ENCODE results near the gene DHRS9.

Gene DHRS9

GRCh38 chr2:169095621-169096105 lies 26.3 kb downstream of the DHRS9 start:
- H4K91ac ChIP-seq (ENCODE audit: low read length): no peak overlapping the region
- H4K8ac ChIP-seq (ENCODE audit: low read length): no peak overlapping the region
- H2AFZ ChIP-seq (ENCODE audit: low read depth, low read length): no peak overlapping the region
- H2BK12ac ChIP-seq (ENCODE audit: low read length in 2 of 2): no peak overlapping the region
- no peaks in the 10 kb centered on the region for H3K79me1 ChIP-seq (replicated peaks; ENCODE audit: low read length, poor library complexity, severe bottlenecking)
- peak; percentile 79 for DNase-seq
- no peak overlapping the region for H2BK15ac ChIP-seq (ENCODE audit: low read depth, poor library complexity, severe bottlenecking)
- no peaks in the 10 kb centered on the region for H3K36me3 ChIP-seq (ENCODE audit: control insufficient read depth in 1 of 2, insufficient read depth in 2 of 2, low read depth in 1 of 2, low read length in 2 of 2)
- no peak overlapping the region for H3K14ac ChIP-seq (ENCODE audit: low read length in 2 of 2)
- H3K18ac ChIP-seq (ENCODE audit: low read depth in 1 of 2, low read length in 2 of 2): no peak overlapping the region
- no peak overlapping the region for H3K23ac ChIP-seq (ENCODE audit: low read length in 2 of 2)
- peaks cover 1% of the 10 kb centered on the region for H3K4me1 ChIP-seq (ENCODE audit: control insufficient read depth, insufficient read depth, low read depth, low read length)
- no peak overlapping the region for H3K4me2 ChIP-seq (ENCODE audit: low read length, poor library complexity, severe bottlenecking)
- no peaks in the 10 kb centered on the region for H3K9me3 ChIP-seq (ENCODE audit: control insufficient read depth, low read length)
- no peak overlapping the region for H3K27ac ChIP-seq (ENCODE audit: low read length, poor library complexity, severe bottlenecking)
- peak overlapping the region in 1 of 2 experiments; percentile 54 for H3K4me3 ChIP-seq (ENCODE audit: insufficient read depth in 1 of 2, low read depth in 1 of 2, low read length in 2 of 2)
- H3K9ac ChIP-seq (ENCODE audit: low read length): no peak overlapping the region
- no peak overlapping the region for H2BK120ac ChIP-seq (ENCODE audit: low read depth, low read length)
- WGBS: 44% methylated on average over 4 of the region's 5 CpGs
- H2AK5ac ChIP-seq (ENCODE audit: low read length, severe bottlenecking): no peak overlapping the region
- no peak overlapping the region for H3K4ac ChIP-seq (ENCODE audit: low read depth in 1 of 2, low read length in 2 of 2)
- peaks cover 4 to 22% of the 10 kb centered on the region in 2 experiments for H3K27me3 ChIP-seq (ENCODE audit: control insufficient read depth in 1 of 2, insufficient read depth in 1 of 2, low read length in 2 of 2)
- H2BK5ac ChIP-seq (ENCODE audit: low read depth, low read length, poor library complexity, severe bottlenecking): no peak overlapping the region

DNA sequence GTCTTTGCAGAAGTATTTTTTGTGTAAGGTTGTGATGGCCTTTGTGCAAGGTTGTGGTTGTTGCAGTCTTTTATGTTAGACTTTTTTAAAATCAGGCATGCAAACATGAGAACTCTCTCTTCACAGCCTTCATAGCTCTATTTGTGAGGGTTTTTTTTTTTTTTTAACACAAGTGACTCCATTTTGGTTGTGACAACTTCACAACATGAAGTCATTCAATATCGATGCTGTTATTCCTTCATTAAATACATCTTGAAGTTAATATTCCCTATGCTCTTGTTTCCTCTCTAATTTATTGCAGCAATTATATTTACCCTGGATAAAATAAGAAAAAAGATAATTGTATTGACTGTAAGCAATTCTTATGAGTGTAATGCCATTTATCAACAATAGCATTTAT lies 35.5 kb downstream of the DHRS9 start:
- H3K27ac ChIP-seq (ENCODE audit: low read length, poor library complexity, severe bottlenecking): no peak overlapping the region
- H3K9me3 ChIP-seq (ENCODE audit: control insufficient read depth, low read length): no peaks in the 10 kb centered on the region
- H2BK5ac ChIP-seq (ENCODE audit: low read depth, low read length, poor library complexity, severe bottlenecking): no peak overlapping the region
- H4K91ac ChIP-seq (ENCODE audit: low read length): no peak overlapping the region
- H3K14ac ChIP-seq (ENCODE audit: low read length in 2 of 2): no peak overlapping the region
- H3K4me1 ChIP-seq (ENCODE audit: control insufficient read depth, insufficient read depth, low read depth, low read length): no peaks in the 10 kb centered on the region
- no peaks in the 10 kb centered on the region for H3K36me3 ChIP-seq (ENCODE audit: control insufficient read depth in 1 of 2, insufficient read depth in 2 of 2, low read depth in 1 of 2, low read length in 2 of 2)
- no peak overlapping the region for H3K18ac ChIP-seq (ENCODE audit: low read depth in 1 of 2, low read length in 2 of 2)
- H2BK15ac ChIP-seq (ENCODE audit: low read depth, poor library complexity, severe bottlenecking): no peak overlapping the region
- no peak overlapping the region for H2AFZ ChIP-seq (ENCODE audit: low read depth, low read length)
- DNase-seq: no peak
- no peak overlapping the region for H3K23ac ChIP-seq (ENCODE audit: low read length in 2 of 2)
- no peak overlapping the region for H2BK120ac ChIP-seq (ENCODE audit: low read depth, low read length)
- no peak overlapping the region for H2AK5ac ChIP-seq (ENCODE audit: low read length, severe bottlenecking)
- no peaks in the 10 kb centered on the region for H3K79me1 ChIP-seq (replicated peaks; ENCODE audit: low read length, poor library complexity, severe bottlenecking)
- H3K9ac ChIP-seq (ENCODE audit: low read length): no peak overlapping the region
- no peak overlapping the region for H3K4ac ChIP-seq (ENCODE audit: low read depth in 1 of 2, low read length in 2 of 2)
- no peak overlapping the region for H3K4me2 ChIP-seq (ENCODE audit: low read length, poor library complexity, severe bottlenecking)
- WGBS: 100% methylated on average over 1 of the region's 1 CpG
- H3K4me3 ChIP-seq (ENCODE audit: insufficient read depth in 1 of 2, low read depth in 1 of 2, low read length in 2 of 2): no peak overlapping the region
- H3K27me3 ChIP-seq (ENCODE audit: control insufficient read depth in 1 of 2, insufficient read depth in 1 of 2, low read length in 2 of 2): peaks cover 19 to 47% of the 10 kb centered on the region in 2 experiments
- no peak overlapping the region for H4K8ac ChIP-seq (ENCODE audit: low read length)
- no peak overlapping the region for H2BK12ac ChIP-seq (ENCODE audit: low read length in 2 of 2)

GRCh38 chr2:169105476-169105875 lies 36.1 kb downstream of the DHRS9 start:
- Histone ChIP-seq H3K4me2 (ENCODE audit: low read length, poor library complexity, severe bottlenecking) (no peak overlapping the region), H2BK5ac (ENCODE audit: low read depth, low read length, poor library complexity, severe bottlenecking) (no peak overlapping the region), H3K18ac (ENCODE audit: low read depth in 1 of 2, low read length in 2 of 2) (no peak overlapping the region), H3K27ac (ENCODE audit: low read length, poor library complexity, severe bottlenecking) (no peak overlapping the region), H3K36me3 (ENCODE audit: control insufficient read depth in 1 of 2, insufficient read depth in 2 of 2, low read depth in 1 of 2, low read length in 2 of 2) (no peaks in the 10 kb centered on the region), H2AFZ (ENCODE audit: low read depth, low read length) (no peak overlapping the region), H3K4ac (ENCODE audit: low read depth in 1 of 2, low read length in 2 of 2) (no peak overlapping the region), H2BK15ac (ENCODE audit: low read depth, poor library complexity, severe bottlenecking) (no peak overlapping the region), H3K9ac (ENCODE audit: low read length) (no peak overlapping the region), H3K4me1 (ENCODE audit: control insufficient read depth, insufficient read depth, low read depth, low read length) (no peaks in the 10 kb centered on the region), H3K9me3 (ENCODE audit: control insufficient read depth, low read length) (no peaks in the 10 kb centered on the region), H3K27me3 (ENCODE audit: control insufficient read depth in 1 of 2, insufficient read depth in 1 of 2, low read length in 2 of 2) (peaks cover 19 to 51% of the 10 kb centered on the region in 2 experiments), H4K91ac (ENCODE audit: low read length) (no peak overlapping the region), H3K4me3 (ENCODE audit: insufficient read depth in 1 of 2, low read depth in 1 of 2, low read length in 2 of 2) (no peak overlapping the region), H4K8ac (ENCODE audit: low read length) (no peak overlapping the region), H2BK120ac (ENCODE audit: low read depth, low read length) (no peak overlapping the region), H3K14ac (ENCODE audit: low read length in 2 of 2) (no peak overlapping the region), H2AK5ac (ENCODE audit: low read length, severe bottlenecking) (no peak overlapping the region), H2BK12ac (ENCODE audit: low read length in 2 of 2) (no peak overlapping the region), H3K79me1 (replicated peaks; ENCODE audit: low read length, poor library complexity, severe bottlenecking) (no peaks in the 10 kb centered on the region), H3K23ac (ENCODE audit: low read length in 2 of 2) (no peak overlapping the region)
- no peak for DNase-seq
- no CpG with 5 or more reads among the region's 1 CpG for WGBS

DNA sequence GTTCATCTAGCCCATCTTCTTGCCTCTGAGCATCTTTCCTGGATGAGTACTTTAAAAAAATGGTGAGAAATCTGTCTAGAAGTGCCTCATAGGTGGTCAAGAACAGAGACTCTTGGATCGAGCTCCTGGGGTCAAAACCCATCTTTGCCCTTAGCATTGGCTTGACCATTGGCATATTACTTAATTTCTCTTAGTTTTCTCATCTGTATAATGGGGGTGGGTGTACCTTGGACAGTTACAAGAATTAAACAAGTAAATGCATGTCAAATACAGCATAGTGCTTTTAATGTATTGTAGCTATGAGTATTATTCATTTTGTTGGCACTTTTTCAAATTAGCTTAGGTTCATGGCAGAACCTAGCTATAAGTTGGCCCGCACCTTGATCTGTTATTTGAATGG lies 36.8 kb downstream of the DHRS9 start:
- Histone ChIP-seq H2AK5ac (ENCODE audit: low read length, severe bottlenecking) (no peak overlapping the region), H4K8ac (ENCODE audit: low read length) (no peak overlapping the region), H4K91ac (ENCODE audit: low read length) (no peak overlapping the region), H2BK5ac (ENCODE audit: low read depth, low read length, poor library complexity, severe bottlenecking) (no peak overlapping the region), H2BK15ac (ENCODE audit: low read depth, poor library complexity, severe bottlenecking) (no peak overlapping the region), H3K27me3 (ENCODE audit: control insufficient read depth in 1 of 2, insufficient read depth in 1 of 2, low read length in 2 of 2) (peaks cover 24 to 56% of the 10 kb centered on the region in 2 experiments), H3K9ac (ENCODE audit: low read length) (no peak overlapping the region), H3K9me3 (ENCODE audit: control insufficient read depth, low read length) (no peaks in the 10 kb centered on the region), H3K4ac (ENCODE audit: low read depth in 1 of 2, low read length in 2 of 2) (no peak overlapping the region), H3K79me1 (replicated peaks; ENCODE audit: low read length, poor library complexity, severe bottlenecking) (no peaks in the 10 kb centered on the region), H3K4me2 (ENCODE audit: low read length, poor library complexity, severe bottlenecking) (no peak overlapping the region), H3K14ac (ENCODE audit: low read length in 2 of 2) (no peak overlapping the region), H3K4me1 (ENCODE audit: control insufficient read depth, insufficient read depth, low read depth, low read length) (no peaks in the 10 kb centered on the region), H3K18ac (ENCODE audit: low read depth in 1 of 2, low read length in 2 of 2) (no peak overlapping the region), H2BK12ac (ENCODE audit: low read length in 2 of 2) (no peak overlapping the region), H2AFZ (ENCODE audit: low read depth, low read length) (no peak overlapping the region), H2BK120ac (ENCODE audit: low read depth, low read length) (no peak overlapping the region), H3K27ac (ENCODE audit: low read length, poor library complexity, severe bottlenecking) (no peak overlapping the region), H3K36me3 (ENCODE audit: control insufficient read depth in 1 of 2, insufficient read depth in 2 of 2, low read depth in 1 of 2, low read length in 2 of 2) (no peaks in the 10 kb centered on the region), H3K23ac (ENCODE audit: low read length in 2 of 2) (no peak overlapping the region), H3K4me3 (ENCODE audit: insufficient read depth in 1 of 2, low read depth in 1 of 2, low read length in 2 of 2) (no peak overlapping the region)
- WGBS: 97% methylated on average over 2 of the region's 2 CpGs
- DNase-seq: no peak

All from mesenchymal stem cell (in vitro differentiated cells and primary cell).